HCT116 (cell line): ENCODE measurements around the gene AKT1. TPM values are rescaled to one million over a fixed set of nuclear protein-coding genes. Genes with fewer than 3 reads are reported as not detected.

Experiments used
- ATAC-seq: fragments of 200-7000 bp; cut with Tn5 transposase; 2 replicates; pipeline ENCODE4 v1.9.1; 2020; ENCODE audit warnings: mild to moderate bottlenecking, moderate library complexity
- BruUV-seq: library from RNA; stranded (reverse); fragments of 400-500 nt; replicated peaks from 2 replicates; lab custom pipeline; 2021; lab: Mats Ljungman, UMichigan
- CTCF ChIA-PET: fragments of 300-600 bp; sonication (Branson Sonifier 250); formaldehyde crosslinking; loops from one replicate; lab custom pipeline; 2021; ENCODE audit warnings: antibody characterized with exemption; lab: Charles Lee
- POLR2A ChIA-PET: fragments of 300-600, 350-600 bp; sonication (Branson Sonifier 250); formaldehyde crosslinking; loops from one replicate; lab custom pipeline; 2021; ENCODE audit warnings: antibody characterized with exemption; lab: Charles Lee
- RAD21 ChIA-PET, 2 experiments: fragments of 300-600 bp; sonication (Branson Sonifier 250); formaldehyde crosslinking; loops; one replicate each; lab custom pipeline; 2023; ENCODE audit warnings: low total read pairs in 2 of 2; ENCODE audit not compliant: uncharacterized antibody in 2 of 2, unreplicated experiment in 2 of 2, low non-redundant PET in 1 of 2; lab: Charles Lee
- DNase-seq: peaks from one replicate; pipeline ENCODE4 v3.0.0-alpha.2; 2010; ENCODE audit warnings: low read depth, low spot score
- H2AFZ ChIP-seq: fragments of 200-600 bp; shearing (Covaris generic), sonication (generic); 2 replicates; pipeline ENCODE4 v1.6.1; 2017; ENCODE audit warnings: low read depth, mixed run types, mixed read lengths, antibody characterized with exemption, low read length; ENCODE audit not compliant: poor library complexity, severe bottlenecking
- H3K27ac ChIP-seq: 2 replicates; pipeline ENCODE4 v1.5.1; 2012; ENCODE audit warnings: low read depth, low read length
- H3K27me3 ChIP-seq: fragments of 200-600 bp; sonication (generic); 2 replicates; pipeline ENCODE4 v1.6.1; 2016; ENCODE audit warnings: mixed run types, low read length, mixed read lengths; ENCODE audit not compliant: insufficient read depth
- H3K36me3 ChIP-seq, 2 experiments: fragments of 200-500 bp in 1 of 2; fragments of 200-600 bp in 1 of 2; sonication (Bioruptor generic) in 1 of 2; sonication (generic) in 1 of 2; 2 replicates each; pipeline versions ENCODE4 v1.5.1 to v1.6.1; 2014 to 2016; ENCODE audit warnings: low read length in 2 of 2, inconsistent platforms in 1 of 2, mixed read lengths in 1 of 2, mixed run types in 1 of 2; ENCODE audit not compliant: insufficient read depth in 2 of 2, control insufficient read depth in 1 of 2
- H3K4me1 ChIP-seq, 2 experiments: fragments of 200-600 bp in 1 of 2; sonication (generic) in 1 of 2; 2 replicates each; pipeline versions ENCODE4 v1.5.1 to v1.6.1; 2012 to 2017; ENCODE audit warnings: low read length in 2 of 2, inconsistent platforms in 1 of 2, mild to moderate bottlenecking in 1 of 2, mixed read lengths in 1 of 2, mixed run types in 1 of 2, moderate library complexity in 1 of 2; ENCODE audit not compliant: insufficient read depth in 2 of 2, control insufficient read depth in 1 of 2
- H3K4me2 ChIP-seq: fragments of 200-600 bp; sonication (generic); 2 replicates; pipeline ENCODE4 v1.6.1; 2017; ENCODE audit warnings: mixed run types, low read length, mixed read lengths
- H3K4me3 ChIP-seq, 2 experiments: fragments of 200-600 bp in 1 of 2; sonication (generic) in 1 of 2; replicated peaks in 1 of 2; 2 replicates each; pipeline ENCODE4 v1.5.1; 2011 to 2016; ENCODE audit warnings: low read length in 2 of 2, control low read depth in 1 of 2, low read depth in 1 of 2, mild to moderate bottlenecking in 1 of 2, mixed read lengths in 1 of 2, mixed run types in 1 of 2
- H3K79me2 ChIP-seq: fragments of 200-600 bp; sonication (generic); 2 replicates; pipeline ENCODE4 v1.6.1; 2017; ENCODE audit warnings: mild to moderate bottlenecking, mixed run types, low read length, moderate library complexity, mixed read lengths; ENCODE audit not compliant: insufficient read depth
- H3K9ac ChIP-seq: fragments of 200-600 bp; sonication (generic); 2 replicates; pipeline ENCODE4 v1.6.1; 2016; ENCODE audit warnings: low read length, mixed read lengths
- H3K9me2 ChIP-seq: fragments of 200-600 bp; sonication (generic), shearing (Covaris generic); 2 replicates; pipeline ENCODE4 v1.6.1; 2017; ENCODE audit warnings: mixed run types, mild to moderate bottlenecking, moderate library complexity; ENCODE audit not compliant: insufficient read depth
- H3K9me3 ChIP-seq, 2 experiments: fragments of 200-500 bp in 1 of 2; fragments of 200-600 bp in 1 of 2; sonication (Bioruptor generic) in 1 of 2; sonication (generic) in 1 of 2; 2 replicates each; pipeline ENCODE4 v1.6.1; 2014 to 2017; ENCODE audit warnings: low read length in 2 of 2, mixed read lengths in 2 of 2, inconsistent platforms in 1 of 2, low read depth in 1 of 2, mild to moderate bottlenecking in 1 of 2, mixed run types in 1 of 2, moderate library complexity in 1 of 2; ENCODE audit not compliant: control insufficient read depth in 1 of 2, insufficient read depth in 1 of 2
- H4K20me1 ChIP-seq: fragments of 200-600 bp; sonication (generic), shearing (Covaris generic); 2 replicates; pipeline ENCODE4 v1.6.1; 2017; ENCODE audit warnings: mixed run types, mild to moderate bottlenecking, moderate library complexity; ENCODE audit not compliant: insufficient read depth
- CBX3 ChIP-seq: IDR thresholded peaks from 2 replicates; pipeline ENCODE4 v1.6.1; 2012; ENCODE audit warnings: low read depth
- EZH2phosphoT487 ChIP-seq: fragments of 200-600 bp; IDR thresholded peaks from 2 replicates; pipeline ENCODE4 v1.6.1; 2018; ENCODE audit warnings: antibody characterized with exemption, borderline replicate concordance
- POLR2A ChIP-seq: IDR thresholded peaks from 2 replicates; pipeline ENCODE4 v1.7.0; 2011; ENCODE audit warnings: borderline replicate concordance; ENCODE audit not compliant: insufficient read depth, insufficient read length; ENCODE audit errors: extremely low read depth
- POLR2AphosphoS5 ChIP-seq: IDR thresholded peaks from 2 replicates; pipeline ENCODE4 v1.6.1; 2011; ENCODE audit warnings: mild to moderate bottlenecking, low read depth, low read length, moderate library complexity
- RAD21 ChIP-seq: IDR thresholded peaks from 2 replicates; pipeline ENCODE4 v1.6.1; 2012; ENCODE audit warnings: low read depth, mild to moderate bottlenecking
- SIN3A ChIP-seq: IDR thresholded peaks from 2 replicates; pipeline ENCODE4 v1.6.1; 2012; ENCODE audit warnings: low read depth
- SP1 ChIP-seq: IDR thresholded peaks from 2 replicates; pipeline ENCODE4 v1.6.1; 2012; ENCODE audit warnings: low read depth
- SRF ChIP-seq: IDR thresholded peaks from 2 replicates; pipeline ENCODE4 v1.6.1; 2012; ENCODE audit warnings: low read depth
- TCF7L2 ChIP-seq: IDR thresholded peaks from 2 replicates; pipeline ENCODE4 v1.7.0; 2011; ENCODE audit warnings: borderline replicate concordance, inconsistent platforms; ENCODE audit not compliant: insufficient read depth, insufficient read length; ENCODE audit errors: extremely low read depth
- ZFX ChIP-seq: fragments of 450-650 bp; IDR thresholded peaks from 2 replicates; pipeline ENCODE4 v1.6.1; 2017
- ZNF274 ChIP-seq: fragments of 200-500 bp; sonication (Bioruptor generic); IDR thresholded peaks from 2 replicates; pipeline ENCODE4 v1.6.1; 2014; ENCODE audit warnings: mild to moderate bottlenecking, low read depth, low read length, inconsistent platforms
- intact Hi-C: fragments of 100-400 bp; cut with micrococcal nuclease; formaldehyde crosslinking; loops from 2 replicates; pipeline ENCODE4 v1.10.0; 2022
- total RNA-seq: library from RNA; stranded (reverse); gene quantifications from one replicate; pipeline ENCODE4 v1.2.1, GENCODE V29; 2021; ENCODE audit not compliant: unreplicated experiment
- TF ChIP-seq, protein P1 (sequence below): IDR thresholded peaks from 2 replicates; pipeline ENCODE4 v1.6.1; 2012
- TF ChIP-seq, protein P2 (sequence below): IDR thresholded peaks from 2 replicates; pipeline ENCODE4 v1.6.1; 2012; ENCODE audit warnings: low read depth
- TF ChIP-seq, protein P3 (sequence below): IDR thresholded peaks from 2 replicates; pipeline ENCODE4 v1.6.1; 2011; ENCODE audit warnings: mild to moderate bottlenecking, low read length, moderate library complexity; ENCODE audit not compliant: insufficient replicate concordance; ENCODE audit errors: extremely low read depth
- TF ChIP-seq, protein P4 (sequence below), 3 experiments: fragments of 200-600 bp in 1 of 3; sonication (generic) in 1 of 3; IDR thresholded peaks in 2 of 3; conservative IDR thresholded peaks in 1 of 3; 2 replicates each; pipeline ENCODE4 v1.5.1; 2012 to 2017; ENCODE audit warnings: low read depth in 2 of 3, low read length in 2 of 3, antibody characterized with exemption in 1 of 3, borderline replicate concordance in 1 of 3, control low read depth in 1 of 3, mild to moderate bottlenecking in 1 of 3, mixed read lengths in 1 of 3, mixed run types in 1 of 3, moderate library complexity in 1 of 3; ENCODE audit not compliant: insufficient read depth in 1 of 3

AKT1 gene
- total RNA-seq, 1 experiment from 2014 or later, result 152 TPM

DNA sequence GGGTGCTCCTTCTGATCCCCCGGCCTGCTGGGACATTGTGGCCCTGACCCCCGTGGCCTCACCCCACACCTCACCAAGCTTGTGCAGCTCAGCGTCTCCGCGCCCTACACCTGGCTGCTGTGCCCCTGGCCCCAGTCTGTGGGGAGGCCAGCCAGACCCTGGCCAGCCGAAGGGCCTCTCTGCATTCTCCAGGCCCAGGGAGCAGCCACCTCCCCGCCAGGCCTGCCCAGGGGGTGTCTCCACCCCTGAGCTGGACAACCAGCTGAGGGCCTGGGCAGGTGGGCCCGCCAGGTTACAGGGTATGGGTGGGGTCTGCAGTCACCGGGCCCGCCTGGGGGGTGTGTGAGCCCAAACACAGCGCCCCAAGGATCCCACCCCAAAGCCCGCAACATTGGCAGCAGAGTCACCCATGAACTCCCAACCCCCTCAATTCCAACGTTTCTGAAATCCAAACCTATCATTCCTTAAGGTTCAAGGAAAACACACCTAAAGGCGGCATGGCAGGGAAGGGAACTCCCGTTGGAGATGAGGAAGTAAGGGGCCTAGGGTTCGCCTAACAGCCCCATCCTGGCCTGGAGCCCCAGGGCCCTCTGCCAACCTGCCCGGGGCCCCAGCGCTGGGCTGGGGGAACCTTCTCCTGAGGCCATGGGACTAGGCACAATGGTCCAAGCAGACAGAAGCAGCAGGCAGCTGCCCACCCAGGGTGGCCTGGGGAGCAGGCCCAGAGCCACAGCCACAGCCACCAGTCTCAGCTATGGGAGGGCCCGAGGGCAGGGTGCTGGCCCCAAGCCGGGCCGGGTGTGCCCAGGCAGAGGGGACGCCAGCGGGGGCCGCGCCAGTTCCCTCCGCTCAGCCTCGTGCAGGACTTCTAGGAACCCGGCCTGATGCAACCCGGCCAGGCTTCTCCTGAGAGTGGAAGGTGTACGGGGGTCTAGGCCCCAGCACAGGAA, 8.5 kb downstream of the AKT1 start (continued):
- TF ChIP-seq TCF7L2, result no peak
- no peak for TF ChIP-seq SIN3A
- TF ChIP-seq, protein P1, sequence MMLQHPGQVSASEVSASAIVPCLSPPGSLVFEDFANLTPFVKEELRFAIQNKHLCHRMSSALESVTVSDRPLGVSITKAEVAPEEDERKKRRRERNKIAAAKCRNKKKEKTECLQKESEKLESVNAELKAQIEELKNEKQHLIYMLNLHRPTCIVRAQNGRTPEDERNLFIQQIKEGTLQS, result no peak
- TF ChIP-seq POLR2AphosphoS5, result no peak

DNA sequence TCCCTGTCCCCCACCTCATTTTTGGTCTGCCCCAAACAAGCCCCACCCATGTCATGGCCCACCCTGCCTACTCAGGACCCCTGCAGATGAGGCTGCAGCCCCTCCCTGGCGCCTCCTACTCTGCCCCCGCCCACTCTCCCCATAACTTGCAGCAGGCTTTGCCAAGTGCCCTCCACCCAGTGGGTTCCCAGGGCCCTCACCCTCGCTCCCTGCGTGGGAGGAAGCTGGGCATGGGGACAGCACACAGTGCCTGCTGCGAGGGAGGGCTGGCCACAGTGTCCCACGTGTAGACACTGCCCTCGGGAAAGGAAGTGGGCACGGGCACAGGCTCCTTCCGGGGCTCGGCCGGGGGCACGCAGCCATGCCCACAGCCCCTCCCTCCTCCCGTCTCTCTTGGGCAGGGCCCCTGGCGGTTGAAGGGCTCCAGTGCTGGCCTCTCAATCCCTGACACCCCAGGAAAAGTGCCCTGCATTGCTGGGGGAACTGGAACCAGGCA, 9.4 kb downstream of the AKT1 start:
- no peaks in the 10 kb centered on the region for H3K9me2 ChIP-seq
- H2AFZ ChIP-seq, result no peak overlapping the region
- no peak overlapping the region for H3K4me2 ChIP-seq
- POLR2A ChIA-PET, result no interaction called here
- BruUV-seq, result no TSS peak
- peaks cover 2 to 10% of the 10 kb centered on the region in 2 experiments; a peak in 3 of 4 replicates for H3K36me3 ChIP-seq
- RAD21 ChIA-PET, result no interaction called here
- no peak overlapping the region for H3K4me3 ChIP-seq
- DNase-seq (no peak), ATAC-seq (no peak)
- no peak overlapping the region for H3K27ac ChIP-seq
- H4K20me1 ChIP-seq, result no peaks in the 10 kb centered on the region
- no peaks in the 10 kb centered on the region for H3K4me1 ChIP-seq
- CTCF ChIA-PET, result no interaction called here
- intact Hi-C loops, result no loop called here
- peaks cover 49% of the 10 kb centered on the region; the same call in 1 of the 2 replicates for H3K79me2 ChIP-seq
- no peaks in the 10 kb centered on the region for H3K9me3 ChIP-seq
- no peak overlapping the region for H3K9ac ChIP-seq
- H3K27me3 ChIP-seq, result no peaks in the 10 kb centered on the region
- TF ChIP-seq, protein P1, result no peak
- TF ChIP-seq ZNF274 (no peak), TCF7L2 (no peak), EZH2phosphoT487 (no peak), RAD21 (no peak), POLR2A (no peak), ZFX (no peak), SP1 (no peak), SRF (no peak), CBX3 (no peak)
- TF ChIP-seq, protein P2, sequence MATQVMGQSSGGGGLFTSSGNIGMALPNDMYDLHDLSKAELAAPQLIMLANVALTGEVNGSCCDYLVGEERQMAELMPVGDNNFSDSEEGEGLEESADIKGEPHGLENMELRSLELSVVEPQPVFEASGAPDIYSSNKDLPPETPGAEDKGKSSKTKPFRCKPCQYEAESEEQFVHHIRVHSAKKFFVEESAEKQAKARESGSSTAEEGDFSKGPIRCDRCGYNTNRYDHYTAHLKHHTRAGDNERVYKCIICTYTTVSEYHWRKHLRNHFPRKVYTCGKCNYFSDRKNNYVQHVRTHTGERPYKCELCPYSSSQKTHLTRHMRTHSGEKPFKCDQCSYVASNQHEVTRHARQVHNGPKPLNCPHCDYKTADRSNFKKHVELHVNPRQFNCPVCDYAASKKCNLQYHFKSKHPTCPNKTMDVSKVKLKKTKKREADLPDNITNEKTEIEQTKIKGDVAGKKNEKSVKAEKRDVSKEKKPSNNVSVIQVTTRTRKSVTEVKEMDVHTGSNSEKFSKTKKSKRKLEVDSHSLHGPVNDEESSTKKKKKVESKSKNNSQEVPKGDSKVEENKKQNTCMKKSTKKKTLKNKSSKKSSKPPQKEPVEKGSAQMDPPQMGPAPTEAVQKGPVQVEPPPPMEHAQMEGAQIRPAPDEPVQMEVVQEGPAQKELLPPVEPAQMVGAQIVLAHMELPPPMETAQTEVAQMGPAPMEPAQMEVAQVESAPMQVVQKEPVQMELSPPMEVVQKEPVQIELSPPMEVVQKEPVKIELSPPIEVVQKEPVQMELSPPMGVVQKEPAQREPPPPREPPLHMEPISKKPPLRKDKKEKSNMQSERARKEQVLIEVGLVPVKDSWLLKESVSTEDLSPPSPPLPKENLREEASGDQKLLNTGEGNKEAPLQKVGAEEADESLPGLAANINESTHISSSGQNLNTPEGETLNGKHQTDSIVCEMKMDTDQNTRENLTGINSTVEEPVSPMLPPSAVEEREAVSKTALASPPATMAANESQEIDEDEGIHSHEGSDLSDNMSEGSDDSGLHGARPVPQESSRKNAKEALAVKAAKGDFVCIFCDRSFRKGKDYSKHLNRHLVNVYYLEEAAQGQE, result no peak
- TF ChIP-seq, protein P3, sequence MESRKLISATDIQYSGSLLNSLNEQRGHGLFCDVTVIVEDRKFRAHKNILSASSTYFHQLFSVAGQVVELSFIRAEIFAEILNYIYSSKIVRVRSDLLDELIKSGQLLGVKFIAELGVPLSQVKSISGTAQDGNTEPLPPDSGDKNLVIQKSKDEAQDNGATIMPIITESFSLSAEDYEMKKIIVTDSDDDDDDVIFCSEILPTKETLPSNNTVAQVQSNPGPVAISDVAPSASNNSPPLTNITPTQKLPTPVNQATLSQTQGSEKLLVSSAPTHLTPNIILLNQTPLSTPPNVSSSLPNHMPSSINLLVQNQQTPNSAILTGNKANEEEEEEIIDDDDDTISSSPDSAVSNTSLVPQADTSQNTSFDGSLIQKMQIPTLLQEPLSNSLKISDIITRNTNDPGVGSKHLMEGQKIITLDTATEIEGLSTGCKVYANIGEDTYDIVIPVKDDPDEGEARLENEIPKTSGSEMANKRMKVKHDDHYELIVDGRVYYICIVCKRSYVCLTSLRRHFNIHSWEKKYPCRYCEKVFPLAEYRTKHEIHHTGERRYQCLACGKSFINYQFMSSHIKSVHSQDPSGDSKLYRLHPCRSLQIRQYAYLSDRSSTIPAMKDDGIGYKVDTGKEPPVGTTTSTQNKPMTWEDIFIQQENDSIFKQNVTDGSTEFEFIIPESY, result no peak
- TF ChIP-seq, protein P4, sequence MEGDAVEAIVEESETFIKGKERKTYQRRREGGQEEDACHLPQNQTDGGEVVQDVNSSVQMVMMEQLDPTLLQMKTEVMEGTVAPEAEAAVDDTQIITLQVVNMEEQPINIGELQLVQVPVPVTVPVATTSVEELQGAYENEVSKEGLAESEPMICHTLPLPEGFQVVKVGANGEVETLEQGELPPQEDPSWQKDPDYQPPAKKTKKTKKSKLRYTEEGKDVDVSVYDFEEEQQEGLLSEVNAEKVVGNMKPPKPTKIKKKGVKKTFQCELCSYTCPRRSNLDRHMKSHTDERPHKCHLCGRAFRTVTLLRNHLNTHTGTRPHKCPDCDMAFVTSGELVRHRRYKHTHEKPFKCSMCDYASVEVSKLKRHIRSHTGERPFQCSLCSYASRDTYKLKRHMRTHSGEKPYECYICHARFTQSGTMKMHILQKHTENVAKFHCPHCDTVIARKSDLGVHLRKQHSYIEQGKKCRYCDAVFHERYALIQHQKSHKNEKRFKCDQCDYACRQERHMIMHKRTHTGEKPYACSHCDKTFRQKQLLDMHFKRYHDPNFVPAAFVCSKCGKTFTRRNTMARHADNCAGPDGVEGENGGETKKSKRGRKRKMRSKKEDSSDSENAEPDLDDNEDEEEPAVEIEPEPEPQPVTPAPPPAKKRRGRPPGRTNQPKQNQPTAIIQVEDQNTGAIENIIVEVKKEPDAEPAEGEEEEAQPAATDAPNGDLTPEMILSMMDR (IDR thresholded peaks at IDR 0.05 in 2 of 3, conservative IDR thresholded peaks at IDR 0.05 in 1 of 3; ENCODE audit: borderline replicate concordance in 1 of 3, insufficient read depth in 1 of 3, low read depth in 2 of 3, low read length in 2 of 3), result no peak
